ENCODE data around the gene AKAP8L. TPM values are rescaled to one million over a fixed set of nuclear protein-coding genes. Genes with fewer than 3 reads are reported as not detected.

The AKAP8L gene
- total and polyA plus RNA-seq, 10 of the 15 experiments (the other 5 are each of a cell fraction or from before 2014, with no cell fraction given), result 0.66 to 64.3 (median 40.0) TPM

- WGBS (ENCODE audit: insufficient coverage, insufficient replicate concordance, low lambda C conversion rate, missing lambda C conversion rate), result 98% methylated on average over 24 of the region's 24 CpGs
These were observed 50.6 kb downstream of the AKAP8L start for GRCh38 chr19:15368051-15368632.

GRCh38 chr19:15367439-15367838 lies 51.3 kb downstream of the AKAP8L start:
- Histone ChIP-seq H3K4me2 (ENCODE audit: control insufficient read depth, insufficient read depth) (no peak overlapping the region), H3K4me1 (ENCODE audit: control insufficient read depth, insufficient read depth, low read length) (no peaks in the 10 kb centered on the region), H4K20me1 (ENCODE audit: control insufficient read depth, insufficient read depth) (no peaks in the 10 kb centered on the region), H3K27ac (ENCODE audit: control insufficient read depth, insufficient read depth) (no peak overlapping the region), H3K79me2 (ENCODE audit: control insufficient read depth, insufficient read depth, low read length) (no peaks in the 10 kb centered on the region), H3K4me3 (no peak overlapping the region), H2AFZ (ENCODE audit: control insufficient read depth, low read depth, low read length) (no peak overlapping the region), H3K9me3 (replicated peaks; ENCODE audit: control insufficient read depth, insufficient read depth, low read length) (no peaks in the 10 kb centered on the region), H3K9ac (ENCODE audit: control insufficient read depth, insufficient read depth, low read length) (no peak overlapping the region), H3K36me3 (ENCODE audit: control insufficient read depth in 2 of 2, insufficient read depth in 2 of 2, low read length in 1 of 2) (peaks cover 19 to 37% of the 10 kb centered on the region in 2 experiments), H3K27me3 (replicated peaks in 1 of 2; ENCODE audit: control insufficient read depth in 2 of 2, insufficient read depth in 2 of 2, low read length in 1 of 2) (no peaks in the 10 kb centered on the region)
- no TSS peak for BruUV-seq (replicated peaks)
- intact Hi-C loops (cut with micrococcal nuclease; ENCODE audit: unreplicated experiment) (no loop called here), in situ Hi-C loops (cut with MboI) (no loop called here)
- RAD21 ChIA-PET (ENCODE audit: unreplicated experiment), result no interaction called here
- TF ChIP-seq RAD51 (IDR thresholded peaks at IDR 0.05) (peak; percentile 48), NR2F1 (conservative IDR thresholded peaks at IDR 0.05) (peak; percentile 46; the same call in 1 of the 2 replicates), SIN3A (IDR thresholded peaks at IDR 0.05; ENCODE audit: low read depth, low read length) (no peak), EGR1 (IDR thresholded peaks at IDR 0.05; ENCODE audit: borderline replicate concordance in 1 of 2, low read depth in 2 of 2, low read length in 2 of 2) (no peak), BCL11A (IDR thresholded peaks at IDR 0.05; ENCODE audit: low read depth, low read length) (no peak), JUNB (IDR thresholded peaks at IDR 0.05) (no peak)
- SMC1A ChIA-PET (ENCODE audit: uncharacterized antibody, unreplicated experiment), result no interaction called here
- ATAC-seq (peak; percentile 55), DNase-seq (ENCODE audit: low read depth, low spot score) (no peak), FAIRE-seq (peak; percentile 95)
- POLR2A ChIA-PET, result no interaction called here
- CTCF ChIA-PET, result no interaction called here
- 83% methylated on average over 3 of the region's 3 CpGs for WGBS (ENCODE audit: insufficient coverage, insufficient replicate concordance, low lambda C conversion rate, missing lambda C conversion rate)

More at GRCh38 chr19:15368051-15368632, 50.6 kb downstream of the AKAP8L start:
- Histone ChIP-seq H3K4me1 (ENCODE audit: control insufficient read depth, insufficient read depth, low read length) (no peaks in the 10 kb centered on the region), H3K36me3 (ENCODE audit: control insufficient read depth in 2 of 2, insufficient read depth in 2 of 2, low read length in 1 of 2) (peaks cover 19 to 43% of the 10 kb centered on the region in 2 experiments), H3K27ac (ENCODE audit: control insufficient read depth, insufficient read depth) (no peak overlapping the region), H3K4me3 (no peak overlapping the region), H3K27me3 (replicated peaks in 1 of 2; ENCODE audit: control insufficient read depth in 2 of 2, insufficient read depth in 2 of 2, low read length in 1 of 2) (no peaks in the 10 kb centered on the region), H2AFZ (ENCODE audit: control insufficient read depth, low read depth, low read length) (no peak overlapping the region), H3K9ac (ENCODE audit: control insufficient read depth, insufficient read depth, low read length) (no peak overlapping the region), H4K20me1 (ENCODE audit: control insufficient read depth, insufficient read depth) (no peaks in the 10 kb centered on the region), H3K79me2 (ENCODE audit: control insufficient read depth, insufficient read depth, low read length) (peaks cover 3% of the 10 kb centered on the region), H3K4me2 (ENCODE audit: control insufficient read depth, insufficient read depth) (no peak overlapping the region), H3K9me3 (replicated peaks; ENCODE audit: control insufficient read depth, insufficient read depth, low read length) (no peaks in the 10 kb centered on the region)
- ATAC-seq, result no peak
- RAD21 ChIA-PET (ENCODE audit: unreplicated experiment), result no interaction called here
- no peak for FAIRE-seq
- no peak for DNase-seq (ENCODE audit: low read depth, low spot score)
- in situ Hi-C loops (cut with MboI) (no loop called here), intact Hi-C loops (cut with micrococcal nuclease; ENCODE audit: unreplicated experiment) (no loop called here)
- CTCF ChIA-PET, result no interaction called here
- SMC1A ChIA-PET (ENCODE audit: uncharacterized antibody, unreplicated experiment), result no interaction called here
- BruUV-seq (replicated peaks), result no TSS peak
- no peak for TF ChIP-seq MLLT1 (IDR thresholded peaks at IDR 0.05)
- peak; percentile 39; the same call in 1 of the 2 replicates for TF ChIP-seq POLR2A (IDR thresholded peaks at IDR 0.05; ENCODE audit: low read depth, low read length)
- TF ChIP-seq POLR2AphosphoS5 (IDR thresholded peaks at IDR 0.05; ENCODE audit: low read length), result peak; percentile 13; the same call in 1 of the 2 replicates
- POLR2A ChIA-PET, result no interaction called here
